NOMO-1 treated with dmso at 0.1 percent for 144 hours (cell line): Measurements from ENCODE around the gene FSTL1.
A peak's percentile ranks its signal among the peaks of the same experiment; 100 is the strongest.
"Not testable (repeated sequence)": the region's sequence is repeated elsewhere in the genome, so short reads cannot be mapped to it uniquely, and the experiment has no call there.

Source experiments
- DNase-seq: peaks from one replicate; lab custom pipeline; 2025; ENCODE audit not compliant: unreplicated experiment; lab: John Stamatoyannopoulos, UW

Gene FSTL1

GRCh38 chr3:120418866-120419490 lies 31.8 kb downstream of the FSTL1 start:
- DNase-seq, result peak; percentile 56

- no peak for DNase-seq
Observed at GRCh38 chr3:120418446-120418845, 32.3 kb downstream of the FSTL1 start.

DNA sequence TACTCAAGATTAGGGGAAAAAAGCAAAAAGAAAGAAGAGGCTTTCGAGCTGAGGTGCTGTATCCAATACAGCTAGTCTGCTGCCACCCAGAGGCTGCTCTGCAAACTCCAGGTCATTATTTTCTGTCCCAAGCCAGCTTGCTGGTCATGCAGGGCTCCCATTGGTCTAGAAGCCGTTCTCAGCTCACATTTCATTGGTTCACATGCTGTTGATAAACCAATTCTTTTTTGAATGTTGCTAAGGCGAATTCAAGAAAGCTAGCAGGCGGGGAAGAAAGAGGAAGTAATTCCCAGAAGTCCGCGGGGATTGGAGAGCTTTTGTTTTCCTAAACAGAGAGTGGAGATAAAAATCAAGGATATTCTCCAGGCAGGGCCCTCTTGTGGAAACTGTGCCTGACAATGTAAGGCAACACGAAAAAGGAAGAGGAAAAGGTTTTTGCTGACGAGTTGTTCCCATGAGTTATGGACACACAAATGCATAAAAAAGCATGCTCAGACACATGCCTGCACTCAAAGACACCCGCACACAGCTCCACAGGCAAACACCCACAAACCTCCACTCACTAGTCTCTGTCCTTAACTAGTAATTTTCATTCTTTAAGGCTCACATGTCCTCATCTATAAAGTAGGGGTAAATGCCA lies 33.4 kb downstream of the FSTL1 start:
- peak; percentile 97 for DNase-seq

- DNase-seq, result no peak
Observed at GRCh38 chr3:120416868-120417267, 33.9 kb downstream of the FSTL1 start.

DNA sequence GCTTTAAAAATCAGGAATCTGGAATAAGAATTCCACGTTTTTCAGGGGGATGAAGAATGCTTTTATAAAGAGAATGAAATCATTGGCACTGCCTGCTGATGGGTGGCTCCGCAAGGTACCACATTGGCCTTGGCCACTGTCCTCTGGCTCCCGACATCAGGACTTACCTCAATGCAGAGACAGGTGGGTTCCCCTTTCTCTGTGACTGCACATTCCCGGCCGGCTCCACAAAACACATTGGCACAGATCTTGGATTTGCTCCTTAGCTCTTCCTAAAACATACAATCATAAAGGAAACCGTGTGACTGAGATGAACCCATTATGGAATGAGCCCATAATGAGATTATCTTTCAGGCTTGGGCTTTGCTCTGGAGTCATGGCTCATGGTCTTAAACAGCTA lies 35.0 kb downstream of the FSTL1 start:
- no peak for DNase-seq

DNA sequence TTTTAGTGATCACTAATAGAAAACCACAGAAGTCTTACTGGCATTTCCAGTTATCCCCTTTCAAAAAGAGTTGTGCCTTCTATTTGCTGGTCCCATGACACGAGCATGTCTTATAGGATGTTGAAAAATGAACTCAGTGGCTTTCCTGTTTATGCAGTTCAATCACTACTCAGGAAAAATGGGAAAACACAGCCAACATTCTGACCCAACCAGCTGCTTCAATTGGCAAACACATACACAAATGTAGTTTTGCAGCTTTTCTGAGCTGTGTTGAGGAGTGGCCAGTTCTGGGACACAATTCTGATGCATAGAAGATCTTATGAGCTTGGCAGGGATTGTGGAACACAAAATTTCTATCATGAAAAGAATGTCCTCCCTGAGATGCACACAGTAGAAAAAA lies 40.3 kb downstream of the FSTL1 start:
- DNase-seq, result no peak

DNA sequence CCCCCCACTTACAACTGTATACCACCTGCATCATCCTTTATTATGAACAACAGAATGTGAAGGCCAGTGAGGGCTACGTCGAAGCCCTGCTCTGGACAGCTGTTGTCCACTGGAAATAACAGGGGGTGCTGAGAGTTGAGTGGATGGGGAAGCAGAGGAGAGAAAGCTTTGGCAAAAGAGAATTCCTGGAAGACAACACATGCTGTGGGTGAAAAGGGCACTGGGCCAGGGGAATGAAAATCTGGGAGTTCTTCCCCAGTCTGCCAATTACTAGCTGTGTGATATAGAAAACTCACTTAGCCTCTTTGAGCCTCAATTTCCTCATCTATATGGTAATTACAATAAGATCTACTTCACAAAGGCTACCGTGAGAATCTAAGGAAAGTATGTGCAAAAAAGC lies 40.7 kb downstream of the FSTL1 start:
- no peak for DNase-seq

DNA sequence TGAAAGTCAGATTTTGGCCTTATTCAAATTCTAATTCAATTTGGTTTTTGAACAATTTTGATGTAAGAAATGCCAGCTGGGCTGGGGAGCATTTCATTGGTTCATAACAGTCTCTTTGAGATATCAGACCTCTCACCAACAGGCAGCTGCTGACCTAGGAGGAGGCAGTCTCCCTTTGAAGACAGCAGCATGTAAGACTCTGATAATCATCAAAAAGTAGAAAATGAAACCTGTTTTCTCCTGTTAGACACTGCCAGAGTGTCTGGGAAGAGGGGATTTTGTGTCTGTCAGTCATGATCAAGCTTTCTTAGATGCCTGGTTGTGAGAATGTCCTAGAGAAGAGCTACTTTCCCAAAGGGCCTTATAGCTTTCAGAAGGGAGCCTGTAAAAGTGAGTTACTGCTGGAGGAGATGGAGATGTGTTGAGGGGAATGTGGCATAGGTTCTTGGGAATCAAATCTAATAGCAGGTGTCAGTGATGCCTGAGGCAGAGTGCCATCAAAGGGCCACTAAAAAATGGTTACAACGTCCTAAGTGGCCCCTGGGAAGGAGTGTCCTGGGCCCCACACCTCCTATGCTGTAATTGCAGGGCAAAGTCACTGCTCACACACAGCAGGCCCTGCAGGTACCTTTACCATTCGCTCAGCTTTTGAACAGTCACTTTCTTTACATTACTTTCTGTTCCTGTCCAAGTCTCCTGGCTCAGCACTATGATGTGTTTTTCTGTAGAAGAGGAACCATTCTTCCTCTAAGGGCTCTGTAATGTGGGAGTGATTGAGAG lies 43.1 kb downstream of the FSTL1 start:
- DNase-seq, result peak; percentile 3

- DNase-seq, result no peak
Observed at GRCh38 chr3:120404876-120405275, 45.9 kb downstream of the FSTL1 start.

GRCh38 chr3:120402257-120402656 lies 48.5 kb downstream of the FSTL1 start:
- DNase-seq, result no peak

- DNase-seq, result peak; percentile 41
Observed at GRCh38 chr3:120399372-120399771, 51.4 kb downstream of the FSTL1 start.

- DNase-seq, result peak; percentile 56
Observed at GRCh38 chr3:120396469-120396868, 54.3 kb downstream of the FSTL1 start.

- DNase-seq, result no peak
Observed at GRCh38 chr3:120394347-120394746, 56.4 kb downstream of the FSTL1 start.

DNA sequence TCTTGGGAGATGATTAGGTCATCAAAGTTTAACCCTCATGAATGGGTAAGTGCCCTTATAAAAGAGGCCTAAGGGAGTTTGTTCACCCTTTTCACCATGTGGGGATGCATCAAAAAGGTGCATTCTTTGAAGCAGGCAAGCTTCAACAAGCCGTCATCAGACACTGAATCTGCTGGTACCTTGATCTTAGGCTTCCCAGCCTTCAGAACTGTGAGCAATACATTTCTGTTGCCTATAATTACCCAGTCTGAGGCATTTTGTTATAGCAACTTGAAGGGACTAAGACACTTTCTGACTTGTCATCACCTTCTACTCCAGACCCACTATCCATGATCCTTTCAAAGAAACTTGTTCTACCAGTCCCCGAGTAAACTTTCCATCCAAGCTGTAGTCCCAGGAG lies 57.0 kb downstream of the FSTL1 start:
- DNase-seq, result no peak

GRCh38 chr3:120393243-120393642 lies 57.5 kb downstream of the FSTL1 start:
- no peak for DNase-seq

DNA sequence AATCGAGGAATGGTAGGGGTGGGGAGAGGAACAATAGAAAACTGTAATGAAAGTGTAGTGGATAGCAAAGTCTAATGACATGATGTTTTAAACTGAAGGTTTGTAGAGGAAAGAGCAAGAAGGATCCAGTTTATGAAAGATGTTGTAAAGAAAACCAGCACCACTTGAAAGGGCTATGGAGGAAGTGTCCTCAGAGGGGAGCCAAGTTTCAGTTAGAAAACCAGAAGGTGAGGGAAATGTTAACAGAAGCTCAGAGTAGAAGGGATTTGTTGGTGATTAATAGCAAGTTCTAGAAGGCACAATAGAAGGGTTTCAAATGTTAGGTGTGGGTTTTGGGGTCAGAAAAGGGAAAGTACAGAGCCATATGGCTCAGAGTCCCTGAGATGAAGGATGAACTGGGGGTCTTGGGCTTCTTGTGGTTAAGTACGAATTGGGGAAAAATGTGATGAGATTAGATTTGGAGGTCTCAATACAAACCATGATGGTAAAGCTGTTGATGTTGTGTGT lies 67.8 kb downstream of the FSTL1 start:
- DNase-seq, result no peak

GRCh38 chr3:120381503-120381902 lies 69.3 kb downstream of the FSTL1 start:
- DNase-seq, result no peak

GRCh38 chr3:120377948-120378347 lies 72.8 kb downstream of the FSTL1 start:
- DNase-seq, result not testable (repeated sequence)

DNA sequence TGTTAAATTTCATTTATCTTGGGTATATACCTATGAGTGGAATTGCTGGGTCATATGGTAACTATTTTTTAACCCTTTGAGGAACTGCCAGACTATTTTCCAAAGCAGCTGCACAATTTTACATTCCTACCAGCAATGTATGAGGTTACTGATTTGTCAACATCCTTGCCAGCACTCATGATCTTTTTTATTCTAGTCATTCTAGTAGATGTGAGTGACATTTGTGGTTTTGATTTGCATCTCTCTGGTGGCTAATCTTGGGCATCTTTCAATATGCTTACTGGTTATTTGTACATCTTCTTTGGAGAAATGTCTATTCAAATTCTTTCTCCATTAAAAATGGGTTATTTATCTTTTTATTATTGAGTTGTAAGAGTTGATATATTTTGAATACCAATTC lies 80.3 kb downstream of the FSTL1 start:
- no peak for DNase-seq

DNA sequence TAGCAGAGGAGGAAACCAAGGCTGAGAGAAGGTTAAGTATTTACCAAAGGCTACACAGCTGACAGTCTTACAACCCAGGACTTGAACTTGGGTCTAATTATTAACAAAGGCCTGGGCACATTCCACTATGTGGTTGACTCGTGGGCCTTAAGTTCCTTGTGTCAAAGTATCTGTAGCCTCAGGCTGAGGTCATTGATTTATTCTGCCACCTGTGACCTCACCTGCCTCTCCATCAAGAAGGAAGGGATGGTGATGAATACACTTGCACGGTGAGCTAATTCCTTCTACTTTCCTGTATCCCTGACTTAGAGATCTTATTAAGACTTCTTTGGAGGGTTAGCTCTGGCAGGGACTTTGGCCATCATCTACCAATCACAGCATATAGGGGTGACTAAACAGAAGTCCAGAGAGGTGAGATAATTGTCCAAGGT lies 81.7 kb downstream of the FSTL1 start:
- DNase-seq, result no peak

DNA sequence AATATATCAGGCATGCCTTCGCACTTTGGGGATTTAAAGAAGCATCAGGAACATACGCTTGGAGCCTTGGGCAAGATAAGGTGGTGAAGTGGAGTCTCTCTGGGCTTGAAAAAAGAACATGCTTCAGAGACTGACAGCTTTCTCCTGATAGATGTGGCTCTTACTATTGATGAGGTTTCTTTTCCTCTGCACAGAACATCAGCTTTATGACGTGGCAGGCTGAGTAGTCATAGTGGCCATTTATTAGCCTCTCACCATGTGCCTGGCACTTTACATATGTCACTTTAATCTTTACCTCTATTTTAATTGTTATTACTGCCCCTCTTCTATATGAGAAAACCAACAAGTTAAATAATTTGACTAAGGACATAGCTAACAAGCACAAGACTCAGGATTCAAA lies 82.6 kb downstream of the FSTL1 start:
- DNase-seq, result no peak

DNA sequence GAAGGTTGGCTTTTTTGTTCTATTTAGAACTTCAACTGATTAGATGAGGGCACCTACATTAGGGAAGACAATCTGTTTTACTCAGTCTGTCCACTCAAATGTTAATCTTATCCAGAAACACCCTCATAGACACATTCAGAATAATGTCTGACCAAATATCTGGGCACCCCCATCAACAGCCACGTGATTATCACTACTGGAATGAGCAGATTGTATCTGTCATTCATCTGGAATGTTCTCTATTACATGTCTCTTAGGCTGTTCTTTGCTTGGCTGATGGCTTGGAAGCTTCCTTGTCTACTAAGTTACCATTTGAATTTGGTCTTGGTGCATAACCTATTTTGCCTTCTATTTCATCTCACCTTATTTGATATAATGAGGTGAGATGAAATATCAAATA lies 86.0 kb downstream of the FSTL1 start:
- no peak for DNase-seq
